HG03469 (cell line): ENCODE data around the gene RAPGEF4.

ENCODE experiments used
- ATAC-seq: cut with Tn5 transposase; IDR thresholded peaks from one replicate; pipeline ENCODE4 v1.9.1; 2021; ENCODE audit warnings: mild to moderate bottlenecking, moderate library complexity, moderate number of reproducible peaks; ENCODE audit not compliant: unreplicated experiment

RAPGEF4 gene

DNA sequence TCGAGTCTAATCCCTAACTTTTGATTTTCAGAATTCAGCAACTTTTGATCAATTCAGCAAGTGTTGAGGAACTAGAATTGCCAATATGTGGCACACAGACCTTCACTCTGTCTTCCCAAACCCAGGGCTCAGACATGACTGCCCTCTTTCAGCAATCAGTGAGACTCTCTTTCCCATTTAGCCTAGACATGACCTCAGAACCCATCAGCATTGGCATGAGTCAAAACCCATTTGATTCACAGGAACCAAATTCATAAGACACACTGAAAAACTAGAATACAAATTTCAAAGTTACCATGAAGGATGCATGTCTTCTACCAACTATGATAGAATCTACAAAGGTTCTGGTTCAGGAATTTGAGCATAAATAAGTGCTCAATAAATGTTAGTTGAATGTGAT is 226.4 kb downstream of the RAPGEF4 start:
- ATAC-seq, result no peak

DNA sequence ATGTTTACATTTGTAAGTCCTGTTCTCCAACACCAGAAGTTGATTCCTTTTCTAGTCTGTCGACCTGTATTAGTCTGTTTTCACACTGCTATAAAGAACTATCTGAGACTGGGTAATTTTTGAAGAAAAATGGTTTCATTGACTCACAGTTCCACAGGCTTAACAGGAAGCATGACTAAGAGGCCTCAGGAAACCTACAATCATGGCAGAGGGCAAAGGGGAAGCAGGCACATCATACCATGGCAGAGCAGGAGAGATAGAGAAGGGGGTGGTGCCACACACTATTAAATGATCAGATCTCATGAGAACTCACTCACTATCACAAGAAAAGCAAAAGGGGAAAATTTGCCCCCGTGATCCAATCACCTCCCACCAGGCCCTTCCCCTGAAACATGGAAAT is 227.2 kb downstream of the RAPGEF4 start:
- ATAC-seq, result no peak

DNA sequence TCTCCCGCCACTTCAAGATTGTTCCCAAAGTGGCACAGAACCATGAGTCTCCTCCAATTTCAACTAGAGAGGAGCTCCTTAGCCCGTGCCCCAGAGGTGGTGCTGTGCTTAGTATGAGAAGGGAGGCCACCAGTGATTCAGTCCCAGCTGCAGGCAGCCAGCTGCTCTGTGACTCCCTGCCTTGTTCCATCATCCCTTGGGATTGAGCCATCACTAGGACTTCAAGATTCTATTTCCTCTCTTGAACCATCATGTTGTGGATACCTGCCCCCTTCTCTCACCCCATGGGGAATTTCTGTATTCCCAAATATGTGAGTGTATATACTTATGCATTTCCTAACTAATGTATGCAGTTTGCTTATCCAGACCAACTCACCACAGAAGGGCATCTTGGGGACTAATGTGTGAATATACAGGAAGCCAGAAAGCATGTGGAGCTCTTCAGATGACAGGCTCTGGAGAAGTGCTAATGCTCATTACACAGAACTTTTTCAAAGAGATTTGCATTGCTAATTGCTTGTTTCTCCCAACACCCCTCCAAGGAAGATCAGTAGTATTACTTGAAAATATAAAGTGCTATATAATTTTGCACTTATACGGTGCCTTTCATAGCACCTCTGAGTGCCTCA is 229.0 kb downstream of the RAPGEF4 start:
- no peak for ATAC-seq

DNA sequence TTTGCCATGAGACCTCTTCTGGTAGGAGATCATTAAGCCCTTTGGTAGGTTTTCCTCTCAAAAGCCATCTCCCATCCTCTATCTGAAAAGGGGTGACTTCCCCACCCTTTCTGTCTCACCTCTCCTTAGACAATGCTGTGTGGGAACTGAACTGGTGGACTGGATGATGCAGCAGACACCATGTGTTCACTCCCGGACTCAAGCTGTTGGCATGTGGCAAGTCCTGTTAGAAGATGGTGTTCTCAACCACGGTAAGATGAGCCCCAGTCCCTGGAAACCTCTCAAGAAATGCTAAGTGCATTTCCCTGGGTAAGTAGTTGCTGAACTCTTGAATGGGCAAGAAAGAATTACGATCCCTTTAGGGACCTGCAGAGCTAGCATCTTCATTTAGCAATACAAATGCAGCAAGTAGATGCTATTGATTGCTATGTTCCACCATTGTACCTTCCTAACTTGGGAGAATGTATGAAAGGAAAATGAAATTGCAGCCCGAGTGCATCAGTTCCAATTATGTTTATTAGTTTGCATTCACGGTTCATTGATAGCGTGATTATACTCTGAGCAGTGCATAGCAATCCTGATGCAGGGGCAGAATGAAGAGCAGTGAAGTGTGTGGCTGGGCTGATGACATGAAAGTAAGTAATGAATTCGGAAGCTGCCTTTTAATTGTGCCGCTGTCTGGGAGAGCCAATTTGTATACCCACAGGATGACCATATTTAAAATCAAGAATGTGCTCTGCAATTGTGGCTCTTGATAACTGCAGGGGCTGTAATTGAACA is 230.0 kb downstream of the RAPGEF4 start:
- no peak for ATAC-seq

DNA sequence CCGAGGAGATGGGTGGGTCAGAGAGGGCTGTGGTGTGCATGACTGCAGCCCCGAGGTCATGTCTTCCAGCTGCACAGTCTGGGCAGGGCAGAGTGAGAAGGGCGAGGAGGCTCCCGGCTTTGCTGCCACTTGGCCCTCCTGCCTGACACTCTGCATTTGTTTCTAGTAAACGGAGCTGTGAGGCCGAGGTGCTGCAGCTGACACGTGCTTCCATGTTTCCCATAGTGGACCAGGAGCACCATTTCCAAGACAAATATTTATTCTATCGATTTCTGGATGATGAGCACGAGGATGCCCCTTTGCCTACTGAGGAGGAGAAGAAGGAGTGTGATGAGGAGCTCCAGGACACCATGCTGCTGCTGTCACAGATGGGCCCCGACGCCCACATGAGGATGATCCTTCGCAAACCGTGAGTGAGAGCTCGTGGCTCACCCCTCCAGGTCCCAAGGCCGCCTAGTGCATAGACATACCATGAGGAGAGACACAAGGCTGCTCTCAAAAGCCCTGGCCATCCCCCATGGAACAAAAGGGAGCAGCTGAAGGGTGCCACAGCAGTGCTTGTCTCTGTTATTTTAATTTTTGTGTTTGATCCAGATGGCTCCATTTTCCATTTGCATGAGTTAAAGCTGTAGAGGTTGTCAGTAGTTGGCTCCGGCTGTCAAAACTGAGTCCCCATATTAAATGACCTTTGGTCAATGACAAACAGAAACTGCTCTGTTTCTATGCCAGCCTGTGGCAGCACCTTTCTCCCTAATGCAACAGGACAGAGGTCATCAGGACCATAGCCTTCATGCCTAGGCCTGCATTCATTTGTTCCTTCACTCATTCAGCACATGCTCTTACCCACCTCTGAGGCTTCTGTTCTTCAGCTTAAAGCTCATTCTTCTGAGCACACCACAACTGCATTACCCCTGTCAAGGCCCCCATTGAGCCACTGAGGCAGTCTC is 231.7 kb downstream of the RAPGEF4 start:
- no peak for ATAC-seq

DNA sequence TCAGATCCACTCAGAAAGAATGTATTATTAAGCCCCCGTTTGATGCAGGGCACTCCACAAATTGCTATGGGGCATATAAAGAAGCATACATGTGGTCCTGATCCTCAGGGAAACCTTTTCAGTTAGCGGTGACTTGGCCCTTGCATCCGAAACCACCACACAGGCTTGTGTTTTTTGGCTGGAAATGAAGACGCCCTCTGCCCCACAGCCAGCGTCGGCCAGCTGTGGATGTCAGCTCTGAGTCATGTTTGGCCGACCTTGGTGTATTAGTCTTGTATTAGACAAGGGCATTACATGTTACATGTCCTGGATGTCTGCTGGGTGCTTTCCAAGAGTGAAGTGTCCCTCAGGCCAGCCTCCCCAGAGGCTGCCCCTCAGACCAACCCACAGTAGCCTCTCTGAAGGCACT is 232.4 kb downstream of the RAPGEF4 start:
- no peak for ATAC-seq

DNA sequence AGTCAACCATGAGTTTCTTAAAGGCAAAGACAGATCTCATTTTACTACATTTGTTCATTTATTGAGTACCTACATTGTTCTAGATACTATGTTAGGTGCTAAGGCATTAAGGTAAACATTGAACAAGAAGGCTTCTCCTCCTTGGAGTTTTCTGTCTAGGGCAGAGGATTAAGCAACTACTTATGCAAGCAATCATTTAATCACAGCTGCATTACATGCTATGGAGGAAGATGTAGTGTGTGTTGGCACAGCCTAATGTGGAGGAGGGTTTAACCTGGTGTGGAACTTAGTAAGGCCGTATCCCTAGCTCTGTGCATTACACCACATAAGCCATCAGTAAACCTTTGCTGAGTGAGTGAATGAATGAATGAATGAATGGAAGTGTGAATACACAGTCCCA is 233.5 kb downstream of the RAPGEF4 start:
- ATAC-seq, result no peak

DNA sequence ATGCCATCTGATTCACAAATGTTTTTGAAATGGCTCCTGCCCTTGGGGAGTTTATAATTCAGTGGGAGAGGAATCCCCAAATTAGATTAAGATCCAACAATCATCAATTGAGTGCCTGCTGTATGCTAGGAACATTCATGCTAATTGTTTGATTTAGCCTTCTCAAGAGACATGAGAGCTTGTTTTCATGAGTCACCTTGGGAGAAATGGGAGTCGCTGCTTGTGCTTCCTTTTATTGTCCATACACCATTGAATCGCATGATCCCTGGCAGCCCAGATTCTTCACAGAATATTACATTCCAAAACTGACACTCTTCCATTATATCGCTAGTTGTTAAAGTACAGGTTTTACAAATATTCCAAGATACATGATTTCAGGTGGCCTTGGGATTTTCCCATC is 234.0 kb downstream of the RAPGEF4 start:
- no peak for ATAC-seq

DNA sequence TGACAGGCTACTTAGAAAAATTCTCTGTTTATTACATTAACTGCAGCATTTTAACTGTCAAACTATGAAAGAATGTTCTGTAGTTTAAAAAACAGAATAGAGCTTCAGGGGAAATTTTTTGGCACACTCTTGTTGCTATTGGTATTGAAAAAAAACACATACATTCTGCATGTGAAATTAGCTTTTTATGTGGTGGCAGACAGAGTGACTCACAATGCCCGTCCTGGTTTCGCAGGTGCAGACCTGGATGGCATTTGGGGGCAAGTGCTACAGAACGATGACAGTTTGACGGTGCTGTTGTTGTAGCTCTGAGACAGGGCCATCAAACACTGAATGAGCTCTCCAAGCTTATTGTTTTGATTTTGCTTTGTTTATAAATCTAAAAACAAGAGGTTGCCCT is 235.0 kb downstream of the RAPGEF4 start:
- no peak for ATAC-seq

DNA sequence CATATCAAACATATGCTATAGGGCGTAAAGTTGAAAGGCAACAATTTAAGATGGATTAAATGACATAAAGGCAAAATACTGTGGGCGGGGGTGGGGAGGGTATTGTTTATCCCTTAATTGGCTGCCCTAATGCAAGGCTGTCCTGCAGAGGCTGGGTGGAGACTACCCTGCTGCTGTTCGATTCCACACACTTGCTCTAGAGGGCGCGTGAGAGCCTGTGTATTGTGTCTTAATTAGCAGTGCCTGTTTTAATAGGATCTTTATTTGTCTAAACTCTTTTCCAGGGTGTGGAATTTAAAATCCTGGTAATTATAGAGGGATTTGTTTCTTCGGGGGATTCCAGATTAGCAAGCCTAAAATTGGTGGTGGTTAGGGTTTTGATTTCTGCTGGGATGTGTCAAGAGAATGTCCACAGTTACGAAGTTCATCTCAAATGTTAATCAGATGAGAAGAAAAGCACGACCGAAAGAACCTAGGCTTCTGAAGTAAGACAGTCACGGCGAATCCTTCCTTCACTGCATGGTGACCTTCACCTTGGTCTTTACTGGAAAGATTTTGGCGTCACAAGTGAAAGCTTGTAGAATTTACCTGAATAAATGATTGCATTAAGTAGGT is 236.5 kb downstream of the RAPGEF4 start:
- no peak for ATAC-seq

DNA sequence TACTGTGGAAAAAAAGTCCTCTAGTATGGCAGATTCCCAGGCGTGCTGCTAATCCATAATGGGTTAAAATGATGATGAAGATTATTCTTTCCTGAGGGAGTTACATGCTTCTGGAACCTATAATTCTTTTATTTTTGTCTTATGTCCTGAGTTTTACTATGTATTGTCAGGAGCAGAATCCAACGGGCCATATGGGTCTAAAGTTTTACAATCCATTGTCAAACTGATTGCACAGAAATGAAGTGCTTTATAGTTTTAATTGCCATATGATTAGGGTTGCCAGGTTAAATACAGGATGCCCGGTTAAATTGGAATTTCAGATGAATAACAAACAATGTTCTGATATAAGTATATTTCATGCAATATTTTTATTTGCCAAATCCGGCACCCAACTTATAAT is 239.1 kb downstream of the RAPGEF4 start:
- no peak for ATAC-seq

DNA sequence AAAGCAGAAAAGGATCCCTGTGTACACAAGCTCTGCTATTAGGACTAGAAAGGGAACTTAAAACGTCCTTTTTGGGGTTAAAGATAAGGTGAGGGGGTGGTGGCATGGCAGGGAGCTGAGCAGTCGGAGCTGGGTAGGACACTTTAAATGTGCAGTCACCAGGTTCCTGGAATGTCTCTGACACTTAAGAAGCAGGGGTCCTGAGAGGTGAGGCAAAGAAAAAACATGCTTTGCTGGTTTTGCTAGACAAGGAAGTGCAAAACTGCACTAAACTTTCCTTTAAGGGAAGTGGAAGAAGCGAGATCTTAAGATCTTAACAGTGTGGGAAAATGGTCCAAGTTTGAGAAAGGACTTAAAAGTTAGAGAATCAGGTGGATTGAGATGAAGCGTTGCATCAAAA is 240.5 kb downstream of the RAPGEF4 start:
- ATAC-seq, result no peak

DNA sequence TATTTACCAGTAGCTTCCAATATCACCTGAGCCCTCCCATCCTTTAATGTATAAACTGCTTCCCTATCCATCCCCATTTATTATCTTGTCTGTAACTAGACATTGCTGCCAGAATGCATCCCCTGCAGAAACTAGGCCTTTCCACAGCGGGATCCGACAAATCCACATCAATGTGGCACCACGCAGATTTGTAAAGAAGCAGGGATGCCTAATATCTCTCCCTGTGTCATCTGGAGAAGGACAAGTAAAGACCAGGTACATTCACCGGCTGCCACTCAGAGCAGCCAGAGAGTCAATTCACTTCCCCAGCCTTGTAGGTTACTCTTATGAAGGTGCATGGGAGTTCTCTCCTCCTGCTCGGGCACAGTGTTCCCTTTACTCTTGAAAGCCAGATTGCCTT is 241.2 kb downstream of the RAPGEF4 start:
- ATAC-seq, result no peak

DNA sequence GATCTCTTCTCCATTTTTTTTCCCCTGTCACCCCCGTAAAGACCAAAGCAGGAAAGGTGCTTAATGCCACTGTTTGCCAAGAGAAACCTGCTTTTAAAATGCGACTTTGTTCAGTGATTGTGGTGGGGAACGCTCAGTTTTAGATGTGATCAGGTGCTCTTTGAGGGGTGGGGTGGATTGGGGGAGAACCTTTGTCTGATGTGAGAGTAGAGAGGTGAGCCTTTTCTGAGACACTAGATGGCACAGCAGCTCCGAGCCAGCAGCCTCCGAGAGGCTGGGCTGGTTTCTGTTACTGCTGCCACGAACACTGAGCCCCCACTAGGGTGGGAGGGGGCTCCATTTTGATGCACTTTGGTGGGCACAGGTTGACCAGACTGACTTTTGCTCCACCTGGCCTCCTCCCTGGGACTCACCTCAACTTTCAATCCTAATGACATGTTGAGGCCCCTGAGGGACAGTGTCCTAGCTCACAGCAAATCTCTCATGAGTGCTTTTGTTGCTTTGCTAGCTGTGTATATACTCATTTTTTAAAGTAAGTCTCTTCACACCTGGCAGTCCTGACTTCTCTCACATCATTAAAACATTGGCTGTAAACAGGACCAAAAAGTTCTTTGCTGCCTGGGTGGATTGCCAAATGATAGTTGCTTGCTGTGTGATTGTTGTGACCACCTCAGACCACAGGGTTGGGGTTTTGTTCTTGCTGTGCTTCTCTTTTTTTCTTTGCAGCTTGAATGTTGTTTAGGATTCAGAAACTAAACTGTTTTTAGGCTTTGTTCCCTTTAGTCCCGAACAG is 241.8 kb downstream of the RAPGEF4 start:
- no peak for ATAC-seq

DNA sequence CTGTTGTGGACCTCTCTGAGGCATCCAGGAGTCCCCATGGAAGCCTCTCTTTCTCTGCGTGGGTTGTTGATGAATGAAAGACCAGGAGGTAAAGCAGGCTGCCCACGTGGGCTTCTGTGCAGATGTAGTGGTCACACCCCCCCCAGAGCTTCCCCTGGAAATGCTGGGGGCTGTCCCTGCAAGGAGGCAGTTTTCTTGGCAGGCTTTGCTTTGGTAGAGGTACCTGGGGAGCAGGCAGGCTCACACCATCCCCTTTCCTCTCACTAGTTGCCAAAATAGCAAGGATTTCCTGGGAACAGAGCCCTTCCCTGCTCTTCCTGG is 242.4 kb downstream of the RAPGEF4 start:
- ATAC-seq, result no peak

DNA sequence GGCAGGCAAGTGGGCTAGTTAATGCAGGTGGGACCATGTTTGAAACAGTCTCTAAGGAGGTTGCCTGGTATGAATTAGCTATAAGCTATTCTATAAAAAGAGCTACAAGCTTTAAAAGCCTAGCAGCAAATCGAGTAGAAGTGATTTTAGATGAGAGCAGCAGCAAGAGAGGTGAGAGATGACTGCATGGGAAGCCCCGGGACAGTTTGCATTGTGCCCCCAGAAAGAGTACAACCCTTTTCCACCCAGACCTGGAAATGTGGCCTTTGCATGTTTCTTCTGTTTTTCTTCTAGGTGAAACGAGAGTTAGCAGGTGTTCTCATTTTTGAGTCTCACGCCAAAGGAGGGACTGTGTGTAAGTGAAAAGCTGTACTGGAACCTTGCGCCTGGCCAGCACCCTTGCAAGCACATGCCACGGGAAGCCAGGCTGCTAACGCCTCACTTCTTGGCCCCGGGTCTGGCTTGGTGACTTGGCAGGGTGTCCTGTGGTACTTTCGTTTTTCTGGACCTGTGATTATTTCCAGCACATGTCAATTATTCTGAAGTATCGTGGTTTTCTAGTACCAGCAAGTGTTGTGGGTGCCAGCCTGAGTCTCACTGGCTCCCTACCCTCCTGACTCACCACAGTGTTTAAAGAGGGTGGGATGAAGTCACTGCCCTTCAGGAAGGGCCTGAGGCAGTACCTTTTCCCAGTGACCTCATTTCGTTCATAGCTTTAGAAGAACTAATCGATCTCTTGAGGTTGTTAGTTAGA is 249.7 kb downstream of the RAPGEF4 start:
- ATAC-seq, result no peak

DNA sequence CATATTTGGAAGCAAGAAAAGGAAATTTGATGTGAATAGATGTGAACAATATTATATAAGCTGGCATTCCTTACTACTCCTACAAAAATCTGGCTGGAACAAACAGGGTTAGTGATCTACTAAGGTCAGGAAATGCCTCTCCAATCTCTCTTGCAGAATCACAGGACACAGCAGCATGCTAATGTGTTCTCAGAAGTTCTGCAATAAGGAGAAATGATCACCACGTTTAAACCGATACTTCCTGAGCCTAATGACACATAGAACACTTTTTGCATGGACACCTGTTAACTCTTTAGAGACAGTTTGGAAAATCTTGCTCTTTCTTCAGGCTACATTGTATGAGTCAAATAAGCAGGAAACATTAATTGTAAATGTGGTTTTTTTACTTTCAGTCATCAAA is 250.4 kb downstream of the RAPGEF4 start:
- no peak for ATAC-seq

DNA sequence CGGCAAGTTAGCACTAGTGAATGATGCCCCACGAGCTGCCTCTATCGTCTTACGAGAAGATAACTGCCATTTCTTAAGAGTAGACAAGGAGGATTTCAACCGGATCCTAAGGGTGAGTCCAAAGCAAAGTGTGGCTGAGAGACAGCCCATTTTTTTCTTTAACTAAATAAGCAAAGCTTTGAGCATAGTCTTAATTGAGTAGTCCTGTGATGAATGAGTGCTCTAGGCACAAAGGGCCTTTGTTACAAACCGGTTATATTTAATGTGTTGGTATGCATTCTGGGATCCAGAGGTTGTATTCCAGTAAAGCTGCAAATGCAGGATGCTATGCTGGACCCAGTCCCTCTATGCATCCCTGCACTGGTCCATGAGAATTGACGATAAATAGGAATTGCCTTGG is 253.1 kb downstream of the RAPGEF4 start:
- no peak for ATAC-seq

DNA sequence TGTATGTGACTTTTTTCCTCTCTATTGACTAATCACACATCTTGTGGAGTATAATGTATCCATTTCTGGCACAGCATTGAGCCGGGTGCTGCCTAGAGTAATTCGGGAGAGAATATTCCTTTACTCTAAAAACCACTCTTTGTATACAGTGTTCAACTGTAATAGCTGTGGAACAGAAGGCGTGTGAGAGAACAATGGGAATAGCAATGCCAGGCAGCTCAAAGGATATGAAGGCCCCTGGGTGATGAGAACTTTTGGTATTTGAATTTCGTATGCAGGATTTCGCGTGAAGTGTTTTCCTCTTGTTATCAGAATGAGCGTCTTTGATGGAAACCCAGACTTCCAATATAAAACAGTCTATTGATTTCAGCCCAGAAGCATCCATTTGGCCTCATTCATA is 255.4 kb downstream of the RAPGEF4 start:
- no peak for ATAC-seq

DNA sequence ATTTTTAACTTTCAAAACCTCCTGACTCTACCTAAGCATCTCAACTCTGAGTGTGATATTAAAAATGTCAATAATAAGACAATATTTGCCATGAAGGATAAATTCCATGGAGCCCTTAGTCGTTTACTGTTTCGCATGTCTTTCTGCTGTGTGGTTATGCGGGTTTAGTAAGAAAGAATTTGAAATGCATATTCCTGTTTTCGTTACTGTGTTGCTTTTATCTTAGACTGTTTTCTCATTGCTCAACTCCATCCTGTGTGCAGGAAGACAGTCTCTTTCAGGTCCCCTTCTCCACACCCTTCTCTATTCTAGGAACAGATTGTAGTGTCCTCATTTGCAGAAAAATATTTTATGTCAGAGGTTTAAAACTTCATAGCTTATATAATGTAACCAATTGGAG is 257.5 kb downstream of the RAPGEF4 start:
- ATAC-seq, result no peak
